ENCODE results near the gene FKBP1A.

Gene FKBP1A

GRCh38 chr20:1375515-1375914, 17.3 kb downstream of the FKBP1A start:
- TF ChIP-seq, protein P1, sequence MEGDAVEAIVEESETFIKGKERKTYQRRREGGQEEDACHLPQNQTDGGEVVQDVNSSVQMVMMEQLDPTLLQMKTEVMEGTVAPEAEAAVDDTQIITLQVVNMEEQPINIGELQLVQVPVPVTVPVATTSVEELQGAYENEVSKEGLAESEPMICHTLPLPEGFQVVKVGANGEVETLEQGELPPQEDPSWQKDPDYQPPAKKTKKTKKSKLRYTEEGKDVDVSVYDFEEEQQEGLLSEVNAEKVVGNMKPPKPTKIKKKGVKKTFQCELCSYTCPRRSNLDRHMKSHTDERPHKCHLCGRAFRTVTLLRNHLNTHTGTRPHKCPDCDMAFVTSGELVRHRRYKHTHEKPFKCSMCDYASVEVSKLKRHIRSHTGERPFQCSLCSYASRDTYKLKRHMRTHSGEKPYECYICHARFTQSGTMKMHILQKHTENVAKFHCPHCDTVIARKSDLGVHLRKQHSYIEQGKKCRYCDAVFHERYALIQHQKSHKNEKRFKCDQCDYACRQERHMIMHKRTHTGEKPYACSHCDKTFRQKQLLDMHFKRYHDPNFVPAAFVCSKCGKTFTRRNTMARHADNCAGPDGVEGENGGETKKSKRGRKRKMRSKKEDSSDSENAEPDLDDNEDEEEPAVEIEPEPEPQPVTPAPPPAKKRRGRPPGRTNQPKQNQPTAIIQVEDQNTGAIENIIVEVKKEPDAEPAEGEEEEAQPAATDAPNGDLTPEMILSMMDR (conservative IDR thresholded peaks at IDR 0.05; ENCODE audit: control insufficient read depth, insufficient read depth, low read depth, low read length): no peak
- H3K4me3 ChIP-seq (ENCODE audit: control insufficient read depth, low read depth, low read length): no peak overlapping the region
- DNase-seq (ENCODE audit: low read depth): peak; percentile 88

DNA sequence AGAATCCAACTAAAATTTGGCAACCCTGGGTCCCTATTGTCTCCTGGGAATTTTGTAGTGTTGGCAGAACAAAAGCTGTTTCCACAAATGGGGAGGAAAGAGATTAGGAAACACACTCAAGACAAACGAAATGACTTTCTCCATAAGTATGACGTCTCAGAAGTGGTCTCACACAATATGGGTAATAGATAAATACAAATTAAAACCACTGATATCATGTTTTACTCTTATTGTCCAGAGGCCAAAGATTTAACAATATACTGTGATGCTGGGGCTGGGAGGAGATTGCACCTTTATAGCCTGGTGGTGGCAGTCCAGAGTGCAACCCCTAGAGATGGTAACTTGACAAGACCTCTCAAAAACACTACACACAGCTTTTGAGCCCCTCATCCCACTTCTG, 18.6 kb downstream of the FKBP1A start:
- no peak for DNase-seq (ENCODE audit: low read depth)
- TF ChIP-seq, protein P1 (conservative IDR thresholded peaks at IDR 0.05; ENCODE audit: control insufficient read depth, insufficient read depth, low read depth, low read length): no peak
- no peak overlapping the region for H3K4me3 ChIP-seq (ENCODE audit: control insufficient read depth, low read depth, low read length)

- no peak overlapping the region for H3K4me3 ChIP-seq (ENCODE audit: control insufficient read depth, low read depth, low read length)
- TF ChIP-seq, protein P1 (conservative IDR thresholded peaks at IDR 0.05; ENCODE audit: control insufficient read depth, insufficient read depth, low read depth, low read length): no peak
- DNase-seq (ENCODE audit: low read depth): no peak
These were observed 19.2 kb downstream of the FKBP1A start for GRCh38 chr20:1373614-1374013.

GRCh38 chr20:1373036-1373435, 19.8 kb downstream of the FKBP1A start:
- TF ChIP-seq, protein P1 (conservative IDR thresholded peaks at IDR 0.05; ENCODE audit: control insufficient read depth, insufficient read depth, low read depth, low read length): no peak
- DNase-seq (ENCODE audit: low read depth): no peak
- no peak overlapping the region for H3K4me3 ChIP-seq (ENCODE audit: control insufficient read depth, low read depth, low read length)

- no peak overlapping the region for H3K4me3 ChIP-seq (ENCODE audit: control insufficient read depth, low read depth, low read length)
- TF ChIP-seq, protein P1 (conservative IDR thresholded peaks at IDR 0.05; ENCODE audit: control insufficient read depth, insufficient read depth, low read depth, low read length): no peak
These were observed 20.9 kb downstream of the FKBP1A start for GRCh38 chr20:1371830-1372539.

DNA sequence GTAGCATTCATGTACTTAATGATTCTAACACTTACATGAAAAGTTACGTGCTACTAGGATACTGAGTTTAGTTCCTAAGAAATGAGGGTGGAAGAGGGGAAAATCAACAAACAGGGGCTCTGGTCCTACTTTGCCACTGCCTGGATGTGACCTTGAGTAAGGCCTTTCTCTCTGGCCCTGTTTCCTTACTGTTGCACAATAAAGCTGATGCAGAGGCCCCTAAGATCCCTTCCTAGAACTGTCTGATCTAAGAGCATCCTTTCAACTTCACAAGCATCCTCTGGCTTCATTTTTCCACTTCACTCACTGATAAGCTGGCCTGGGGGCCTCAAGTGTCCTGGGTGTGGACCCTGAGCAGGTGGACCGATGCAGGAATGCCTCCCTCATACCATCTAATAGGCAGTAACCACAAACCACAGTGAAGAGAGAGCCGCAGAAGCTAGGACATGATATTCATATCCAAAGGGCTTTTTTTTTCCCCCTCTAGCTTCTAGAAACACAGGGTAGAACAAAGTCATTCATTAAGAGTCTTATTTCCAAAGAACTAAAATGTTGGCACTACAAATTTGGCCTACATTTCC, 21.6 kb downstream of the FKBP1A start:
- TF ChIP-seq, protein P1 (conservative IDR thresholded peaks at IDR 0.05; ENCODE audit: control insufficient read depth, insufficient read depth, low read depth, low read length): no peak
- peak; percentile 60 for DNase-seq (ENCODE audit: low read depth)
- no peak overlapping the region for H3K4me3 ChIP-seq (ENCODE audit: control insufficient read depth, low read depth, low read length)

More at GRCh38 chr20:1371830-1372539, 20.9 kb downstream of the FKBP1A start:
- DNase-seq (ENCODE audit: low read depth): no peak

Data from fibroblast of mammary gland (primary cell).